AG04450 (cell line): ENCODE results near the gene RUFY3. TPM values are rescaled to one million over a fixed set of nuclear protein-coding genes. Genes with fewer than 3 reads are reported as not detected.

Experiments
- CTCF ChIA-PET: fragments of 300-600, 350-600 bp; formaldehyde crosslinking; extraction: SDS; loops from one replicate; lab custom pipeline; 2022; ENCODE audit warnings: antibody characterized with exemption, inconsistent platforms; lab: Charles Lee
- POLR2A ChIA-PET: fragments of 350-600 bp; formaldehyde crosslinking; extraction: SDS; loops from one replicate; lab custom pipeline; 2021; ENCODE audit warnings: antibody characterized with exemption, inconsistent platforms; lab: Yijun Ruan, JAX
- DNase-seq: peaks from one replicate; pipeline ENCODE4 v3.0.0-alpha.2; 2011; ENCODE audit warnings: low read depth, low spot score
- H3K27ac ChIP-seq: one replicate; pipeline ENCODE4 v1.5.1; 2012; ENCODE audit warnings: low read depth, low read length, control low read depth
- H3K27me3 ChIP-seq: one replicate; pipeline ENCODE4 v1.6.0; 2012; ENCODE audit warnings: low read length; ENCODE audit not compliant: control insufficient read depth, insufficient read depth
- H3K4me3 ChIP-seq: 2 replicates; pipeline ENCODE4 v1.5.1; 2011; ENCODE audit warnings: mild to moderate bottlenecking, low read depth, low read length, control low read depth
- H3K9me3 ChIP-seq: 2 replicates; pipeline ENCODE4 v1.5.1; 2012; ENCODE audit warnings: low read length; ENCODE audit not compliant: control insufficient read depth, insufficient read depth
- CTCF ChIP-seq: IDR thresholded peaks from 2 replicates; pipeline ENCODE4 v1.5.1; 2011; ENCODE audit warnings: low read depth, low read length, control low read depth, inconsistent platforms
- polyA plus RNA-seq: library from polyadenylated mRNA; depleted of rRNA; stranded (reverse); fragments of >200 nt; gene quantifications from 2 replicates; pipeline ENCODE4 v1.2.3, GENCODE V29; 2011; rRNA removed
- small RNA-seq: library from RNA; depleted of rRNA; stranded (forward); fragments of <200 nt; gene quantifications from one replicate; pipeline ENCODE3, GENCODE V24; 2012; ENCODE audit warnings: low read depth; ENCODE audit not compliant: insufficient read length

The RUFY3 gene
- polyA plus RNA-seq, 1 experiment = 57.9 TPM

DNA sequence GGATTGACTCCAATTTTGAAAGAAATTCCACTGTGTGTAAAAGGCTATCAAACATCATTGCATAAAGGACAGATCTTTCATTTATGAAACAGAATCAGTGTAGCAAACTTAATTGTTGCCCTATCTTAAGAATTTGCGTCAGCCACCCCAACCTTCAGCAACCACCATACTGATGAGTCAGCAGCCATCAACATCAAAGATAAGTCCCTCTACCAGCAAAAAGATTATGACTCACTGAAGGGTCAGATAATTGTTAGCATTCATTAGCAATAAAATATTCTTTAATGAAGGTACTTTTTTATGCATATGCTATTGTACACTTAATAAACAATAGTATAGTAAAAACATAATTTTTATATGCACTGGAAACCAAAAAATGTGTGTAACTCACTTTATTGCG lies 133.7 kb downstream of the RUFY3 start:
- Histone ChIP-seq H3K9me3 (no peaks in the 10 kb centered on the region), H3K27ac (no peak overlapping the region), H3K27me3 (no peaks in the 10 kb centered on the region), H3K4me3 (no peak overlapping the region)
- ChIA-PET CTCF (no interaction called here), POLR2A (no interaction called here)
- no peak for DNase-seq
- TF ChIP-seq CTCF = no peak

Small RNA genes within 50 kb of the gene (small RNA-seq; reads per million reads assigned to genes)
- gene RF00026 = not detected
- not detected for gene RNU6-520P
- gene RNU6-784P = not detected
- not detected for gene RNU6-891P

Other genes starting within 250 kb of the RUFY3 start
- gene MUC7, start 249.8 kb upstream of the RUFY3 start, polyA plus RNA-seq = not detected in 2 replicates
- gene AMTN, start 203.4 kb upstream of the RUFY3 start, polyA plus RNA-seq = not detected in 2 replicates
- not detected in 2 replicates for gene AMBN, start 129.7 kb upstream of the RUFY3 start, polyA plus RNA-seq
- 0.05 and 0.14 TPM in 2 replicates for gene ENAM, start 93.2 kb upstream of the RUFY3 start, polyA plus RNA-seq
- 0.61 and 1.1 TPM in 2 replicates for gene JCHAIN, start 55.5 kb upstream of the RUFY3 start, polyA plus RNA-seq
- gene UTP3, start 33.4 kb upstream of the RUFY3 start, polyA plus RNA-seq = 24.3 and 27.1 TPM in 2 replicates
- 85.7 and 120 TPM in 2 replicates for gene GRSF1, start 117.9 kb downstream of the RUFY3 start, polyA plus RNA-seq
- gene MOB1B, start 180.4 kb downstream of the RUFY3 start, polyA plus RNA-seq = 17.8 and 21.4 TPM in 2 replicates